ENCODE results near the gene TP53. TPM values are rescaled to one million over a fixed set of nuclear protein-coding genes. Genes with fewer than 3 reads are reported as not detected.

Gene TP53
- total and polyA plus RNA-seq, 10 of the 15 experiments (the other 5 are each of a cell fraction or from before 2014, with no cell fraction given), result 35.6 to 162 (median 75.9) TPM

GRCh38 chr17:7715936-7716886 is 28.9 kb upstream of the TP53 start:
- WGBS (ENCODE audit: insufficient coverage, insufficient replicate concordance, low lambda C conversion rate, missing lambda C conversion rate), result 22% methylated on average over 20 of the region's 20 CpGs
- Histone ChIP-seq H3K79me2 (ENCODE audit: control insufficient read depth, insufficient read depth, low read length) (no peaks in the 10 kb centered on the region), H4K20me1 (ENCODE audit: control insufficient read depth, insufficient read depth) (no peaks in the 10 kb centered on the region), H3K36me3 (ENCODE audit: control insufficient read depth in 2 of 2, insufficient read depth in 2 of 2, low read length in 1 of 2) (no peaks in the 10 kb centered on the region), H3K27ac (ENCODE audit: control insufficient read depth, insufficient read depth) (no peak overlapping the region), H3K4me2 (ENCODE audit: control insufficient read depth, insufficient read depth) (no peak overlapping the region), H3K9ac (ENCODE audit: control insufficient read depth, insufficient read depth, low read length) (no peak overlapping the region), H3K4me3 (no peak overlapping the region), H3K27me3 (replicated peaks in 1 of 2; ENCODE audit: control insufficient read depth in 2 of 2, insufficient read depth in 2 of 2, low read length in 1 of 2) (peaks cover 6 to 11% of the 10 kb centered on the region in 2 experiments), H2AFZ (ENCODE audit: control insufficient read depth, low read depth, low read length) (no peak overlapping the region), H3K9me3 (replicated peaks; ENCODE audit: control insufficient read depth, insufficient read depth, low read length) (no peaks in the 10 kb centered on the region), H3K4me1 (ENCODE audit: control insufficient read depth, insufficient read depth, low read length) (no peaks in the 10 kb centered on the region)
- ChIA-PET SMC1A (ENCODE audit: uncharacterized antibody, unreplicated experiment) (interaction anchor here (0.8 kb wide), 1 partner anchor 29 kb away, joined by 4 read pairs; the partner anchor contains the start of gene TP53), CTCF (interaction anchor here (1.2 kb wide), 1 partner anchor 202 kb away, joined by 5 read pairs; no protein-coding TSS in a partner anchor), RAD21 (ENCODE audit: unreplicated experiment) (interaction anchor here (0.6 kb wide), 1 partner anchor 404 kb away, joined by 3 read pairs; no protein-coding TSS in a partner anchor), POLR2A (interaction anchor here (0.7 kb wide), 1 partner anchor 11 kb away, joined by 5 read pairs; the partner anchor contains the start of gene EFNB3)
- in situ Hi-C loops (cut with MboI), result no loop called here
- intact Hi-C loops (cut with micrococcal nuclease; ENCODE audit: unreplicated experiment), result no loop called here
- ATAC-seq (no peak), DNase-seq (ENCODE audit: low read depth, low spot score) (no peak), FAIRE-seq (no peak)
- TF ChIP-seq ZNF622 (IDR thresholded peaks at IDR 0.05) (no peak), CTCF (IDR thresholded peaks at IDR 0.05 in 2 of 3, conservative IDR thresholded peaks at IDR 0.05 in 1 of 3; ENCODE audit: control insufficient read depth in 2 of 3, extremely low read depth in 1 of 3, insufficient read depth in 1 of 3, low read depth in 3 of 3, low read length in 3 of 3) (no peak), BCLAF1 (IDR thresholded peaks at IDR 0.05) (no peak), HDGF (IDR thresholded peaks at IDR 0.05) (no peak), RB1 (IDR thresholded peaks at IDR 0.05; ENCODE audit: borderline replicate concordance) (no peak)
- BruUV-seq (replicated peaks), result no TSS peak

All from GM12878 (cell line).